ENCODE measurements around the gene PLCL2. TPM values are rescaled to one million over a fixed set of nuclear protein-coding genes. Genes with fewer than 3 reads are reported as not detected.

The PLCL2 gene
- total and polyA plus RNA-seq, 10 of the 15 experiments (the other 5 are each of a cell fraction or from before 2014, with no cell fraction given): 7.5 to 37.3 (median 21.7) TPM

GRCh38 chr3:16927485-16927884 lies 42.7 kb downstream of the PLCL2 start:
- Histone ChIP-seq H2AFZ (ENCODE audit: control insufficient read depth, low read depth, low read length) (no peak overlapping the region), H3K9me3 (replicated peaks; ENCODE audit: control insufficient read depth, insufficient read depth, low read length) (peaks cover 19% of the 10 kb centered on the region), H4K20me1 (ENCODE audit: control insufficient read depth, insufficient read depth) (no peaks in the 10 kb centered on the region), H3K79me2 (ENCODE audit: control insufficient read depth, insufficient read depth, low read length) (peaks cover 82% of the 10 kb centered on the region), H3K4me2 (ENCODE audit: control insufficient read depth, insufficient read depth) (peak overlapping the region; percentile 78), H3K36me3 (ENCODE audit: control insufficient read depth in 2 of 2, insufficient read depth in 2 of 2, low read length in 1 of 2) (no peaks in the 10 kb centered on the region), H3K4me3 (0 out of 2 replicates have a peak overlapping the region, but pooled peaks have one; percentile 4), H3K4me1 (ENCODE audit: control insufficient read depth, insufficient read depth, low read length) (peaks cover 55% of the 10 kb centered on the region), H3K27ac (ENCODE audit: control insufficient read depth, insufficient read depth) (peak overlapping the region; percentile 63), H3K9ac (ENCODE audit: control insufficient read depth, insufficient read depth, low read length) (peak overlapping the region; percentile 36; the same call in 1 of the 2 replicates), H3K27me3 (replicated peaks in 1 of 2; ENCODE audit: control insufficient read depth in 2 of 2, insufficient read depth in 2 of 2, low read length in 1 of 2) (no peaks in the 10 kb centered on the region)
- intact Hi-C loops (cut with micrococcal nuclease; ENCODE audit: unreplicated experiment): loop anchor here (5.0 kb wide), 5 partner anchors 40 to 305 kb away; no protein-coding TSS in a partner anchor
- no peak for DNase-seq (ENCODE audit: low read depth, low spot score)
- RAD21 ChIA-PET (ENCODE audit: unreplicated experiment): interaction anchor here (0.9 to 3.4 kb wide), 29 partner anchors 10 to 304 kb away, joined by 3 to 34 read pairs (median 7); partner anchors contain the start of gene PLCL2
- no peak for FAIRE-seq
- CTCF ChIA-PET: interaction anchor here (0.7 to 3.6 kb wide), 37 partner anchors 8 to 327 kb away, joined by 3 to 52 read pairs (median 4); no protein-coding TSS in a partner anchor
- SMC1A ChIA-PET (ENCODE audit: uncharacterized antibody, unreplicated experiment): interaction anchor here (0.5 to 5.3 kb wide), 41 partner anchors 11 to 834 kb away, joined by 3 to 51 read pairs (median 5); partner anchors contain the start of gene PLCL2
- ATAC-seq: peak; percentile 90
- WGBS (ENCODE audit: insufficient coverage, insufficient replicate concordance, low lambda C conversion rate, missing lambda C conversion rate): 8% methylated on average over 1 of the region's 1 CpG
- POLR2A ChIA-PET: interaction anchor here (1.3 to 2.5 kb wide), 7 partner anchors 9 to 97 kb away, joined by 3 to 12 read pairs (median 4); no protein-coding TSS in a partner anchor
- in situ Hi-C loops (cut with MboI): no loop called here
- no TSS peak for BruUV-seq (replicated peaks)
- TF ChIP-seq CBFB (IDR thresholded peaks at IDR 0.05; ENCODE audit: low read depth) (no peak), PAX8 (IDR thresholded peaks at IDR 0.05) (no peak), CHD4 (IDR thresholded peaks at IDR 0.05) (no peak), ZSCAN29 (IDR thresholded peaks at IDR 0.05) (no peak), RFX5 (IDR thresholded peaks at IDR 0.05; ENCODE audit: low read depth, low read length) (no peak), NFIC (IDR thresholded peaks at IDR 0.05; ENCODE audit: low read depth, low read length) (no peak), PAX5 (IDR thresholded peaks at IDR 0.05; ENCODE audit: borderline replicate concordance, low read depth, low read length) (no peak), MXI1 (IDR thresholded peaks at IDR 0.05; ENCODE audit: low read depth, low read length) (no peak), ZBTB40 (IDR thresholded peaks at IDR 0.05; ENCODE audit: borderline replicate concordance) (no peak), NFXL1 (IDR thresholded peaks at IDR 0.05; ENCODE audit: borderline replicate concordance) (no peak), HDGF (IDR thresholded peaks at IDR 0.05) (no peak), BCL11A (IDR thresholded peaks at IDR 0.05; ENCODE audit: low read depth, low read length) (no peak), RELB (IDR thresholded peaks at IDR 0.05; ENCODE audit: low read depth) (no peak), ZZZ3 (IDR thresholded peaks at IDR 0.05; ENCODE audit: control insufficient read depth, insufficient read length, low read depth) (no peak), YBX1 (IDR thresholded peaks at IDR 0.05) (no peak)
- TF ChIP-seq, protein P1, sequence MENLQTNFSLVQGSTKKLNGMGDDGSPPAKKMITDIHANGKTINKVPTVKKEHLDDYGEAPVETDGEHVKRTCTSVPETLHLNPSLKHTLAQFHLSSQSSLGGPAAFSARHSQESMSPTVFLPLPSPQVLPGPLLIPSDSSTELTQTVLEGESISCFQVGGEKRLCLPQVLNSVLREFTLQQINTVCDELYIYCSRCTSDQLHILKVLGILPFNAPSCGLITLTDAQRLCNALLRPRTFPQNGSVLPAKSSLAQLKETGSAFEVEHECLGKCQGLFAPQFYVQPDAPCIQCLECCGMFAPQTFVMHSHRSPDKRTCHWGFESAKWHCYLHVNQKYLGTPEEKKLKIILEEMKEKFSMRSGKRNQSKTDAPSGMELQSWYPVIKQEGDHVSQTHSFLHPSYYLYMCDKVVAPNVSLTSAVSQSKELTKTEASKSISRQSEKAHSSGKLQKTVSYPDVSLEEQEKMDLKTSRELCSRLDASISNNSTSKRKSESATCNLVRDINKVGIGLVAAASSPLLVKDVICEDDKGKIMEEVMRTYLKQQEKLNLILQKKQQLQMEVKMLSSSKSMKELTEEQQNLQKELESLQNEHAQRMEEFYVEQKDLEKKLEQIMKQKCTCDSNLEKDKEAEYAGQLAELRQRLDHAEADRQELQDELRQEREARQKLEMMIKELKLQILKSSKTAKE (IDR thresholded peaks at IDR 0.05; ENCODE audit: low read depth, poor library complexity, severe bottlenecking): no peak

Data from GM12878 (cell line).